A673 (cell line): ENCODE measurements around the gene ARHGEF7. TPM values are rescaled to one million over a fixed set of nuclear protein-coding genes. Genes with fewer than 3 reads are reported as not detected.

Source experiments
- BruUV-seq: library from RNA; stranded (reverse); fragments of 400-500 nt; replicated peaks from 2 replicates; lab custom pipeline; 2021; lab: Mats Ljungman, UMichigan
- CTCF ChIA-PET: fragments of 300-600 bp; sonication (Branson Sonifier 250); formaldehyde crosslinking; loops from one replicate; lab custom pipeline; 2022; ENCODE audit warnings: antibody characterized with exemption; lab: Charles Lee
- POLR2A ChIA-PET: fragments of 300-600 bp; sonication (Branson Sonifier 250); formaldehyde crosslinking; loops from one replicate; lab custom pipeline; 2022; ENCODE audit warnings: antibody characterized with exemption; ENCODE audit not compliant: low non-redundant PET; lab: Charles Lee
- DNase-seq: peaks from one replicate; pipeline ENCODE4 v3.0.0-alpha.2; 2015; ENCODE audit warnings: low spot score
- H3K27ac ChIP-seq: fragments of 200-600 bp; sonication (generic); 2 replicates; pipeline ENCODE4 v1.5.1; 2016; ENCODE audit warnings: mixed run types, low read depth, mild to moderate bottlenecking, mixed read lengths, antibody characterized with exemption, low read length; ENCODE audit not compliant: poor library complexity, severe bottlenecking
- H3K27me3 ChIP-seq: fragments of 200-600 bp; sonication (generic); replicated peaks from 2 replicates; pipeline ENCODE4 v1.6.1; 2017; ENCODE audit warnings: mixed run types, low read depth, mild to moderate bottlenecking, mixed read lengths, antibody characterized with exemption, low read length; ENCODE audit not compliant: insufficient read depth, poor library complexity
- H3K36me3 ChIP-seq: fragments of 200-600 bp; sonication (generic); 2 replicates; pipeline ENCODE4 v1.6.1; 2016; ENCODE audit warnings: mixed run types, mild to moderate bottlenecking, mixed read lengths, antibody characterized with exemption, low read length; ENCODE audit not compliant: insufficient read depth, poor library complexity, severe bottlenecking
- H3K4me1 ChIP-seq: fragments of 200-600 bp; sonication (generic); 2 replicates; pipeline ENCODE4 v1.6.1; 2017; ENCODE audit warnings: mixed run types, mild to moderate bottlenecking, mixed read lengths, antibody characterized with exemption, low read length; ENCODE audit not compliant: insufficient read depth, poor library complexity, severe bottlenecking
- H3K4me3 ChIP-seq: fragments of 200-600 bp; sonication (generic); 2 replicates; pipeline ENCODE4 v1.5.1; 2016; ENCODE audit warnings: low read depth, mixed run types, mild to moderate bottlenecking, mixed read lengths, low read length; ENCODE audit not compliant: poor library complexity, severe bottlenecking
- H3K9me3 ChIP-seq: fragments of 200-600 bp; sonication (generic); 2 replicates; pipeline ENCODE4 v1.6.1; 2016; ENCODE audit warnings: mixed run types, low read depth, mild to moderate bottlenecking, mixed read lengths, antibody characterized with exemption, low read length; ENCODE audit not compliant: poor library complexity, severe bottlenecking
- CTCF ChIP-seq: fragments of 300-800, 200-600 bp; sonication (generic); conservative IDR thresholded peaks from 2 replicates; pipeline ENCODE4 v1.5.1; 2017; ENCODE audit warnings: low read depth, mild to moderate bottlenecking, antibody characterized with exemption, low read length, moderate library complexity, mixed read lengths
- EZH2 ChIP-seq: fragments of 200-600 bp; sonication (generic); IDR thresholded peaks from 2 replicates; pipeline ENCODE4 v1.6.1; 2017; ENCODE audit warnings: borderline replicate concordance, low read depth, mild to moderate bottlenecking, mixed read lengths, antibody characterized with exemption, low read length; ENCODE audit not compliant: poor library complexity, severe bottlenecking
- intact Hi-C: fragments of 100-400 bp; cut with micrococcal nuclease; formaldehyde crosslinking; loops from one replicate; pipeline ENCODE4 v1.10.0; 2022; ENCODE audit not compliant: unreplicated experiment
- total RNA-seq: library from RNA; stranded (reverse); gene quantifications from 2 replicates; pipeline ENCODE4 v1.2.3, GENCODE V29; 2021

ARHGEF7 gene
- total RNA-seq, 1 experiment from 2014 or later = 39.9 TPM

DNA sequence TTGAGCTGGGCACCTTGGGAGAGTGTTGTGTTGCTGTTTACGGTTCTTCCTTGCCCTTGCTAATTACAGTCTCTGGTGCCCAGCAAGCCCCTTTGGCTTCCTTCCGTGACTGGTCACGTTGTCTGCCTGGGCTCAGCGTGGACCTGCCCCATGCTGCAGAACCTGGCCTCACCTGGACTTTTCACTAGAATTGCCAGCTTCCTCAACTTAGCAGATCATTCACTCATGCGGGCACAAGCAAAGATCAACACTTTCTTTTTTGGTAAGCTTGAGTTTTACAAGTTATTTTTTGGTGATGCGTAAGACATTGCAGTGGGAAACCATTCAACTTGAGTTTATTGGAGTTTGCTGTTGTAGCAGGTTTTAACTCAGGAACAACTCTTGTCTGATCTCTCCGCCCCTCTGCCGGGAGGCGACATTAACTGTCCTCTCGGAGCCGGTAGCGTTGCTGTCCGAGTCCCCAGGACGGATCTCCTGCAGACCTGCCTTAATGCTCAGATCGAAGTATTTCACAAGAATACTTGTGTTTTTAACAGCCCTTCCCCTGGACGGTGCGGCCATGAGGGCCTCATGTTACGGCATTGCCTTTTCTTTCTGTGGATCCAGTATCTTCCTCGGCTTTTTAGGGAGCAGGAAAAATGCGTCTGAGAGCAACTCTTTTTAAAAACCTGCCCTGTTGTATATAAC is 189.6 kb downstream of the ARHGEF7 start:
- Histone ChIP-seq H3K4me1 (no peaks in the 10 kb centered on the region), H3K27me3 (no peaks in the 10 kb centered on the region), H3K27ac (no peak overlapping the region), H3K9me3 (no peaks in the 10 kb centered on the region), H3K4me3 (no peak overlapping the region), H3K36me3 (peaks cover 14% of the 10 kb centered on the region)
- CTCF ChIA-PET = no interaction called here
- BruUV-seq = TSS peak; percentile 28
- POLR2A ChIA-PET = no interaction called here
- TF ChIP-seq EZH2 = no peak
- no peak for TF ChIP-seq CTCF
- intact Hi-C loops = no loop called here
- DNase-seq = no peak

DNA sequence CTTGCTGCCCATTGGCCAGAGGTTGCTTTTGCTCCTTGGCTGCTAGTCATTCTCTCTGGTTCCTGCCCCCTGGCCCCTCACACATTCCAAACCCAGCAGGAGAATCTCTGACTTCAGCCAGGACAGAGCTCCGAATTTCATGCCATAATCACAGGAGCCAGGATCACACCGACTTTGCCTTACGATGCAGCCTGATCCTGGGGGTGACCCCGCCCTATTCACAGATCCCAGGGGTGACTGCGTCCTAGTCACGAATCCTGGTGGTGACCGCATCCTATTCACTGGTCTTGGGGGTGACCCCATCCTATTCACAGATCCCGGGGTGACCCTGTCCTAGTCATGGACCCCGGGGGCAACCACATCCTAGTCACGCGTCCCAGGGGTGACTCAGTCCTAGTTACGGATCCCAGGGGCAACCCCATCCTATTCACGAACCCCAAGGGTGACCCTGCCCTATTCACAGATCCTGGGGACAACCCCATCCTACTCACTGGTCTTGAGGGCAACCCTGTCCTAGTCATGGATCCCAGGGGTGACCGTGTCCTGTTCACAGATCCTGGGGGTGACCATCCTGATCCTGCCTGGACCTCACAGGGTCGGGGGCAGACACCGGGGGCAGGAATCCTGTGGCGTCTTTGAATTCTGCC is 198.0 kb downstream of the ARHGEF7 start:
- Histone ChIP-seq H3K4me3 (no peak overlapping the region), H3K27ac (no peak overlapping the region), H3K9me3 (no peaks in the 10 kb centered on the region), H3K36me3 (no peaks in the 10 kb centered on the region), H3K27me3 (no peaks in the 10 kb centered on the region), H3K4me1 (no peaks in the 10 kb centered on the region)
- TF ChIP-seq CTCF = no peak
- no peak for TF ChIP-seq EZH2
- intact Hi-C loops = no loop called here
- POLR2A ChIA-PET = no interaction called here
- CTCF ChIA-PET = no interaction called here
- DNase-seq = no peak
- no TSS peak for BruUV-seq

GRCh38 chr13:111313911-111314425 is 198.9 kb downstream of the ARHGEF7 start:
- DNase-seq = no peak
- Histone ChIP-seq H3K4me1 (no peaks in the 10 kb centered on the region), H3K27ac (no peak overlapping the region), H3K4me3 (no peak overlapping the region), H3K27me3 (no peaks in the 10 kb centered on the region), H3K9me3 (no peaks in the 10 kb centered on the region), H3K36me3 (no peaks in the 10 kb centered on the region)
- TF ChIP-seq CTCF (no peak), EZH2 (no peak)
- ChIA-PET CTCF (no interaction called here), POLR2A (no interaction called here)
- BruUV-seq = no TSS peak
- intact Hi-C loops = no loop called here
